HFFc6 (cell line): ENCODE data around the gene SLC26A5. TPM values are rescaled to one million over a fixed set of nuclear protein-coding genes. Genes with fewer than 3 reads are reported as not detected.
A peak's percentile ranks its signal among the peaks of the same experiment; 100 is the strongest.

ENCODE experiments used
- DNase-seq: peaks from one replicate; pipeline ENCODE4 v3.0.0-alpha.2; 2018
- H3K27ac Mint-ChIP-seq: 2 replicates; pipeline ENCODE4 v1.8.0; 2020; ENCODE audit warnings: mild to moderate bottlenecking, mixed read lengths
- H3K27me3 Mint-ChIP-seq: 2 replicates; pipeline ENCODE4 v1.8.0; 2021; ENCODE audit warnings: mild to moderate bottlenecking, moderate library complexity, mixed read lengths; ENCODE audit not compliant: insufficient read depth
- H3K36me3 Mint-ChIP-seq: 2 replicates; pipeline ENCODE4 v1.8.0; 2021; ENCODE audit warnings: low read depth, mixed read lengths
- H3K4me1 Mint-ChIP-seq: 2 replicates; pipeline ENCODE4 v1.8.0; 2020; ENCODE audit warnings: low read depth, mixed read lengths
- H3K4me3 Mint-ChIP-seq: 2 replicates; pipeline ENCODE4 v1.8.0; 2020; ENCODE audit warnings: mild to moderate bottlenecking, moderate library complexity, mixed read lengths
- H3K9me3 Mint-ChIP-seq: 2 replicates; pipeline ENCODE4 v1.8.0; 2020; ENCODE audit warnings: mild to moderate bottlenecking, mixed read lengths
- total RNA-seq, 6 experiments: library from RNA; stranded (reverse); fragmentation: NEBNext Ultra II Directional; extraction: Animal tissue kit (Norgen Biotek cat#: 25700); gene quantifications; 2 replicates in 1 of 6; 3 replicates in 5 of 6; pipeline ENCODE4 v1.2.3, GENCODE V29; 2021
- TF ChIP-seq, protein P1 (sequence below): fragments of 200-600 bp; sonication (generic); IDR thresholded peaks from 2 replicates; pipeline ENCODE4 v1.5.0; 2021; ENCODE audit warnings: antibody characterized with exemption, mild to moderate bottlenecking

SLC26A5 gene
- total RNA-seq, 6 experiments from 2014 or later, result not detected

DNA sequence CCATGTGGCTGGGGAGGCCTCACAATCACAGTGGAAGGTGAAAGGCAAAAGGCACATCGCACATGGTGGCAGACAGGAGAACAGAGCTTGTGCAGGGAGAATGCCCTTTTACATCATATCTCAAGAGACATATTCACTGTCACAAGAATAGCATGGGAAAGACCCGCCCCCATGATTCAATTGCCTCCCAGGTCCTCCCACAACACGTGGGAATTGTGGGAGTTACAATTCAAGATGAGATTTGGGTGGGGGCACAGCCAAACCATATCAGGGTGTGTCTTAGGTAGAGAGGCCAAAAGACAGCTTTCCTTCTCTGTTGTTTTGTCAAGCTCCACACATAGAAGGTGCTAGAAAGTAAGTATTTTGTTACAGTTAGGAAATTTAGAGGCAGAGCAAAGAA lies 20.8 kb upstream of the SLC26A5 start:
- no peak overlapping the region for H3K27ac Mint-ChIP-seq

DNA sequence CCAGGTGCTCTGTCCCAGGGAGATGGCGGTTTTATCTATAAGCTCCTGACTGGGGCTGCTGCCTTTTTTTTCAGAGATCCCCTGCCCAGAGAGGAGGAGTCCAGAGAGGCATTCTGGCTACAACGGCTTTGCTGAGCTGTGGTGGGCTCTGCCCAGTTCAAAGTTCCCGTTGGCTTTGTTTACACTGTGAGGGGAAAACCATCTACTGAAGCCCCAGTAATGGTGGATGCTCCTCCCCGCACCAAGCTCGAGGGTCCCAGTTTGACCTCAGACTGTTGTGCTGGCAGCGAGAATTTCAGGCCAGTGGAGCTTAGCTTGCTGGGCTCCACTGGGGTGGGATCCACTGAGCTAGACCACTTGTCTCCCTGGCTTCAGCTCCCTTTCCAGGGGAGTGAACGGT lies 16.4 kb upstream of the SLC26A5 start:
- no peaks in the 10 kb centered on the region for H3K36me3 Mint-ChIP-seq
- TF ChIP-seq, protein P1, sequence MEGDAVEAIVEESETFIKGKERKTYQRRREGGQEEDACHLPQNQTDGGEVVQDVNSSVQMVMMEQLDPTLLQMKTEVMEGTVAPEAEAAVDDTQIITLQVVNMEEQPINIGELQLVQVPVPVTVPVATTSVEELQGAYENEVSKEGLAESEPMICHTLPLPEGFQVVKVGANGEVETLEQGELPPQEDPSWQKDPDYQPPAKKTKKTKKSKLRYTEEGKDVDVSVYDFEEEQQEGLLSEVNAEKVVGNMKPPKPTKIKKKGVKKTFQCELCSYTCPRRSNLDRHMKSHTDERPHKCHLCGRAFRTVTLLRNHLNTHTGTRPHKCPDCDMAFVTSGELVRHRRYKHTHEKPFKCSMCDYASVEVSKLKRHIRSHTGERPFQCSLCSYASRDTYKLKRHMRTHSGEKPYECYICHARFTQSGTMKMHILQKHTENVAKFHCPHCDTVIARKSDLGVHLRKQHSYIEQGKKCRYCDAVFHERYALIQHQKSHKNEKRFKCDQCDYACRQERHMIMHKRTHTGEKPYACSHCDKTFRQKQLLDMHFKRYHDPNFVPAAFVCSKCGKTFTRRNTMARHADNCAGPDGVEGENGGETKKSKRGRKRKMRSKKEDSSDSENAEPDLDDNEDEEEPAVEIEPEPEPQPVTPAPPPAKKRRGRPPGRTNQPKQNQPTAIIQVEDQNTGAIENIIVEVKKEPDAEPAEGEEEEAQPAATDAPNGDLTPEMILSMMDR, result no peak
- DNase-seq, result no peak
- peaks cover 2% of the 10 kb centered on the region for H3K27me3 Mint-ChIP-seq
- H3K9me3 Mint-ChIP-seq, result no peaks in the 10 kb centered on the region
- H3K4me3 Mint-ChIP-seq, result no peak overlapping the region
- no peaks in the 10 kb centered on the region for H3K4me1 Mint-ChIP-seq
- no peak overlapping the region for H3K27ac Mint-ChIP-seq

More for the DNA sequence above, 20.8 kb upstream of the SLC26A5 start:
- Mint-ChIP-seq H3K36me3 (no peaks in the 10 kb centered on the region), H3K4me3 (no peak overlapping the region), H3K27me3 (peaks cover 2% of the 10 kb centered on the region), H3K4me1 (no peaks in the 10 kb centered on the region), H3K9me3 (no peaks in the 10 kb centered on the region)
- TF ChIP-seq, protein P1, result no peak
- no peak for DNase-seq

DNA sequence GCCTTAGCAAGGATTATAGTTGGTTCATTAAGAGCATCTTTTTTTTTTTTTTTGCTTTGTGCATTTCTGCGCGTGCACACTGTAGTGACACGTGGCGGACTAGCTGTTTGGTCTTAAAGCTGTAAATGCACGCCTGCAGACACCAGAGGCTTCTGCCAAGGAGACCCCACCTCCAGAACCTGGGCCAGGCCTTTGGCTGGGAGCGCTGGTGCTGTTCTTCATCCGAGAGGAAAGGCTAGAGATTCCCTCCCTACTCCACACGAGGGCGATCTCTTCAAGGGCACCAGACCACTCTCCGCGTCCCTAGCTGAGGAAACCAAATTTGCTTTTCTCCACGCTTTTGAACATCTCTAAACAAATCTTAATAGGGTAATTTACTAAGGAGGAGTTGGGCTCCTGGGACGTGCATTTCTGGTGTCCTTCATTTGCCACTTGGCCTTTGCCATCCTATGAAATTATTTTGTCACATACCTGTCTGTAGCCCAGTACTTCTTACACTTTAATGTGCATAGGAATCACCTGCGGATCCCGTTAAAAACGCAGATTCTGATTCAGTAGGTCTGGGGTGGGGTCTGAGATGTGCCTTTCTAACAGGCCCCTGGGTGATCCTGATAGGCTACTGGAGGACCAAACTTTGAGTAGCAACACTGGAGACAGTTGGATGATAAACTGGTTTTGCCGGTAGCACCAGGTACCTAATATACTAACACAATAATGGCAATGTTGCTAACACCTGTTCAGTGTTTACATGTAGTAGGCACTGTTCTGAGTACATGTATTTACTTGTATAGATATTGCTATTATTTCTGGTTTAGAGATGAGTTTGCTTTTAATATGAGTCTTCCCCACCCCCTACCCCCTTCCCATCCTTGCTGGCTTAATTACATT lies 1.3 kb upstream of the SLC26A5 start:
- H3K27me3 Mint-ChIP-seq, result peaks cover 32% of the 10 kb centered on the region
- peak; percentile 39 for DNase-seq
- TF ChIP-seq, protein P1, result peak; percentile 79
- no peak overlapping the region for H3K4me3 Mint-ChIP-seq
- no peak overlapping the region for H3K27ac Mint-ChIP-seq
- no peaks in the 10 kb centered on the region; the same call in 1 of the 2 replicates for H3K4me1 Mint-ChIP-seq
- H3K36me3 Mint-ChIP-seq, result no peaks in the 10 kb centered on the region; the same call in 1 of the 2 replicates
- H3K9me3 Mint-ChIP-seq, result peaks cover 5% of the 10 kb centered on the region

DNA sequence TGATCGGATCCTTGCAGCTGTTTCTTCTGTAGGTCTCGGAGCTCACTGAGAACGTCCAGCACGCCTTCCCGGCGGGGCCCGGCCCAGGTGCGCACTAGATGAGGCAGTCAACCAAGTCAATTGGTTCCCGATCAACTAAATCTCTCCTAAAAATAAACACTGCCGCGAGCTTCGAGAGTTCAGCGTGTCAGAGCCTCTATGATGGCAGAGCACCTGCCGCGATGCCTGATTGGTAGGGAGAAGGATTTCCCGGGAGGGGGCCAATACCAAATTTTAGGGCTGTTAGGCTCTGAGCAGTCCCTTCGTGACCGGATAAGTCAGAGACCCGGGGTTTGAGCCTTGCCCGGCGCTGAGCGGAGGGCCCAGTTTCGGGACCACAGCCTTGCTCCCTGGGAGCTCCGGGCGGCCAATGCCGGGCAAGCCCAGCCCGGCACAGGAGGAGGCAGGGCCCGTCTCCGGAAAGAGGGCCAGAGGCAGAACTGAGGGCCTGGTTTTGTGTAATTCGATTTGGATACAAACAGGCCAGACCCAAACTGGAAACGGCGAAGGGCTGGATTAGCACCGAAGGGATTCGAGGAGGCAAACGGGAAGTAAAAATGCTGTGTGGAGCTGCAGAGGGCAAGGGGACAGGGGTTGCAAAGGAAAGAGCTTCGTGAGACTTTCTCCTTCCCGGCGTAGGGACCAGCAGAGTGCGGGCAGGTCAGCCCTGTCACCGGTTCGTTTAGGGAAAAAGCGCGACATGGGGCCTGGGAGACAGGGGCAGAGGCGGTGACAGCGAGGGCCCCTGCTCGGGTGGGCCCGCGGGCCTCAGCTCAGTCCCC lies 569 bp downstream of the SLC26A5 start:
- Mint-ChIP-seq H3K9me3 (no peaks in the 10 kb centered on the region), H3K36me3 (no peaks in the 10 kb centered on the region), H3K4me3 (peak overlapping the region; percentile 65), H3K27ac (no peak overlapping the region), H3K4me1 (no peaks in the 10 kb centered on the region; the same call in 1 of the 2 replicates), H3K27me3 (peaks cover 34% of the 10 kb centered on the region)
- DNase-seq, result no peak
- TF ChIP-seq, protein P1, result no peak

DNA sequence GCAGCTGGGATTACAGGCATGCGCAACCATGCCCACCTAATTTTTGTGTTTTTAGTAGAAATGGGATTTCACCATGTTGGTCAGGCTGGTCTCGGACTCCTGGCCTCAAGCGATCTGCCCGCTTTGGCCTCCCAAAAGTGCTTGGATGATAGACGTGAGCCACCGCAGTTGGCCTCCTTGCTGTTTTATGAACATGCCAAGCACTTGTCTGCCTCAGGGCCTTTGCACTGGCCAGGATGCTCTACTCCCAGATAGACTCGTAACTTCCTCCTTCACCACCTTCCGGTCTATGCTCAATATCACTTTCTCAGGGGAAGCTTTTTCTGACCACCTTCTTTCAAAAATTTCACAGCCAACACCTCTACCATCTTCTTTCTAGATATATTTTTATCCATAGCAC lies 6.3 kb downstream of the SLC26A5 start:
- no peak overlapping the region for H3K27ac Mint-ChIP-seq
- H3K36me3 Mint-ChIP-seq, result no peaks in the 10 kb centered on the region
- no peaks in the 10 kb centered on the region for H3K4me1 Mint-ChIP-seq
- H3K4me3 Mint-ChIP-seq, result no peak overlapping the region
- TF ChIP-seq, protein P1, result no peak
- DNase-seq, result no peak
- no peaks in the 10 kb centered on the region for H3K9me3 Mint-ChIP-seq
- peaks cover 24% of the 10 kb centered on the region for H3K27me3 Mint-ChIP-seq
